Right lobe of liver (tissue), 4 donors: ENCODE results near the gene ZMYND11.

Source experiments
- POLR2A ChIP-seq: fragments of 450-650 bp; IDR thresholded peaks from one replicate; pipeline ENCODE4 v1.6.1; 2017; ENCODE audit warnings: antibody characterized with exemption, mild to moderate bottlenecking
- TF ChIP-seq, protein P1 (sequence below), 4 donors: fragments of 200-600 bp in 3 of 4; fragments of 450-650 bp in 1 of 4; IDR thresholded peaks; one replicate each; pipeline versions ENCODE4 v1.5.1 to v1.8.0; 2016 to 2022; ENCODE audit warnings: antibody characterized with exemption in 4 of 4, mild to moderate bottlenecking in 2 of 4
- donor health status: DM: no; HTN: no; CAD: no.
- donor health status: DM: no; HTN: no; CAD: no.
- donor health status: DM: no; HTN: yes; CAD: no.

DNA sequence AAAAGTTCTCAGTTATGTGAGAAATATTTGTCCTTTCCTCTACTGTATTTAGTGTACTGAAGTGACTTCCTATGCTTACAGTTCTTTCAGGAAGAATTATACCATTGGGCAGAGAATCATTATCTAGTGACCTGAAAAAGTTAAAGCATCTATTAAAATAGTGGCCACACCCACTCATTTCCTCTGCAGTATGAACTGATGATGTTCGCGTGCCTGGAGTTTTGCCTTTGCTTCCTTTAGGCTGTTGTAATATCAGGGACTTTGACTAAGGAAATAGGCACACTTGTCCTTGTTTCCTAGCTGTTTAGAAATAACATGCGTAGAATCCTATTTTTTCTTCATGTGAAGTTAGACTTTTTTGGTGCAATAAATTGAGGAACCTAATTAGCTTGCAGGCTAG is 100.7 kb downstream of the ZMYND11 start:
- TF ChIP-seq, protein P1, sequence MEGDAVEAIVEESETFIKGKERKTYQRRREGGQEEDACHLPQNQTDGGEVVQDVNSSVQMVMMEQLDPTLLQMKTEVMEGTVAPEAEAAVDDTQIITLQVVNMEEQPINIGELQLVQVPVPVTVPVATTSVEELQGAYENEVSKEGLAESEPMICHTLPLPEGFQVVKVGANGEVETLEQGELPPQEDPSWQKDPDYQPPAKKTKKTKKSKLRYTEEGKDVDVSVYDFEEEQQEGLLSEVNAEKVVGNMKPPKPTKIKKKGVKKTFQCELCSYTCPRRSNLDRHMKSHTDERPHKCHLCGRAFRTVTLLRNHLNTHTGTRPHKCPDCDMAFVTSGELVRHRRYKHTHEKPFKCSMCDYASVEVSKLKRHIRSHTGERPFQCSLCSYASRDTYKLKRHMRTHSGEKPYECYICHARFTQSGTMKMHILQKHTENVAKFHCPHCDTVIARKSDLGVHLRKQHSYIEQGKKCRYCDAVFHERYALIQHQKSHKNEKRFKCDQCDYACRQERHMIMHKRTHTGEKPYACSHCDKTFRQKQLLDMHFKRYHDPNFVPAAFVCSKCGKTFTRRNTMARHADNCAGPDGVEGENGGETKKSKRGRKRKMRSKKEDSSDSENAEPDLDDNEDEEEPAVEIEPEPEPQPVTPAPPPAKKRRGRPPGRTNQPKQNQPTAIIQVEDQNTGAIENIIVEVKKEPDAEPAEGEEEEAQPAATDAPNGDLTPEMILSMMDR (IDR thresholded peaks at IDR 0.05), result no peak
- no peak for TF ChIP-seq POLR2A
